Thyroid gland (tissue), 4 donors: ENCODE results near the gene PRH1.

ENCODE experiments used
- POLR2A ChIP-seq, 2 donors: fragments of 450-650 bp; IDR thresholded peaks; one replicate each; pipeline ENCODE4 v1.6.1; 2017; ENCODE audit warnings: antibody characterized with exemption in 2 of 2, mild to moderate bottlenecking in 2 of 2, moderate library complexity in 1 of 2
- TF ChIP-seq, protein P1 (sequence below), 6 experiments: fragments of 200-600 bp in 3 of 6; fragments of 450-650 bp in 3 of 6; sonication (generic) in 3 of 6; IDR thresholded peaks; one replicate each; pipeline ENCODE4 v1.5.1; 2016 to 2019; ENCODE audit warnings: antibody characterized with exemption in 6 of 6, mild to moderate bottlenecking in 2 of 6, inconsistent platforms in 1 of 6, moderate library complexity in 1 of 6

GRCh38 chr12:10901427-10901826 lies 17.4 kb upstream of the PRH1 start:
- TF ChIP-seq, protein P1, sequence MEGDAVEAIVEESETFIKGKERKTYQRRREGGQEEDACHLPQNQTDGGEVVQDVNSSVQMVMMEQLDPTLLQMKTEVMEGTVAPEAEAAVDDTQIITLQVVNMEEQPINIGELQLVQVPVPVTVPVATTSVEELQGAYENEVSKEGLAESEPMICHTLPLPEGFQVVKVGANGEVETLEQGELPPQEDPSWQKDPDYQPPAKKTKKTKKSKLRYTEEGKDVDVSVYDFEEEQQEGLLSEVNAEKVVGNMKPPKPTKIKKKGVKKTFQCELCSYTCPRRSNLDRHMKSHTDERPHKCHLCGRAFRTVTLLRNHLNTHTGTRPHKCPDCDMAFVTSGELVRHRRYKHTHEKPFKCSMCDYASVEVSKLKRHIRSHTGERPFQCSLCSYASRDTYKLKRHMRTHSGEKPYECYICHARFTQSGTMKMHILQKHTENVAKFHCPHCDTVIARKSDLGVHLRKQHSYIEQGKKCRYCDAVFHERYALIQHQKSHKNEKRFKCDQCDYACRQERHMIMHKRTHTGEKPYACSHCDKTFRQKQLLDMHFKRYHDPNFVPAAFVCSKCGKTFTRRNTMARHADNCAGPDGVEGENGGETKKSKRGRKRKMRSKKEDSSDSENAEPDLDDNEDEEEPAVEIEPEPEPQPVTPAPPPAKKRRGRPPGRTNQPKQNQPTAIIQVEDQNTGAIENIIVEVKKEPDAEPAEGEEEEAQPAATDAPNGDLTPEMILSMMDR (IDR thresholded peaks at IDR 0.05) = no peak
- TF ChIP-seq POLR2A (IDR thresholded peaks at IDR 0.05) = no peak
